Trophoblast cell (in vitro differentiated cells and primary cell): Measurements from ENCODE around the gene TXNRD3.

Experiments
- DNase-seq, 2 donors: peaks; one replicate each; pipeline ENCODE4 v3.0.0-alpha.2; 2016
- H2AFZ ChIP-seq: 2 replicates; pipeline ENCODE4 v1.6.1; 2013; ENCODE audit warnings: low read length, moderate library complexity, mild to moderate bottlenecking; ENCODE audit not compliant: insufficient read depth, poor library complexity
- H2AK5ac ChIP-seq: 2 replicates; pipeline ENCODE4 v1.6.1; 2013; ENCODE audit warnings: mild to moderate bottlenecking, low read length
- H2BK120ac ChIP-seq: 2 replicates; pipeline ENCODE4 v1.6.1; 2013; ENCODE audit warnings: low read length, mild to moderate bottlenecking, moderate library complexity; ENCODE audit not compliant: insufficient read depth, poor library complexity
- H2BK12ac ChIP-seq: 2 replicates; pipeline ENCODE4 v1.6.1; 2013; ENCODE audit warnings: mild to moderate bottlenecking, low read length, moderate library complexity
- H2BK5ac ChIP-seq: 2 replicates; pipeline ENCODE4 v1.6.1; 2013; ENCODE audit warnings: low read length, low read depth, moderate library complexity, mild to moderate bottlenecking; ENCODE audit not compliant: poor library complexity
- H3K14ac ChIP-seq: 2 replicates; pipeline ENCODE4 v1.6.1; 2013; ENCODE audit warnings: mild to moderate bottlenecking, low read length
- H3K18ac ChIP-seq: 2 replicates; pipeline ENCODE4 v1.6.1; 2013; ENCODE audit warnings: mild to moderate bottlenecking, low read length
- H3K23ac ChIP-seq: 2 replicates; pipeline ENCODE4 v1.6.1; 2013; ENCODE audit warnings: low read length
- H3K27ac ChIP-seq: 2 replicates; pipeline ENCODE4 v1.5.1; 2013; ENCODE audit warnings: low read depth, mild to moderate bottlenecking, inconsistent platforms, low read length, moderate library complexity
- H3K27me3 ChIP-seq: 2 replicates; pipeline ENCODE4 v1.6.1; 2013; ENCODE audit warnings: inconsistent platforms, mild to moderate bottlenecking, low read length, moderate library complexity; ENCODE audit not compliant: insufficient read depth
- H3K36me3 ChIP-seq, 2 experiments: 1 replicate in 1 of 2; 2 replicates in 1 of 2; pipeline ENCODE4 v1.6.1; 2013; ENCODE audit warnings: low read length in 2 of 2, mild to moderate bottlenecking in 2 of 2, moderate library complexity in 1 of 2; ENCODE audit not compliant: insufficient read depth in 2 of 2, control insufficient read depth in 1 of 2
- H3K4ac ChIP-seq: 2 replicates; pipeline ENCODE4 v1.6.1; 2013; ENCODE audit warnings: low read depth, mild to moderate bottlenecking, low read length, moderate library complexity
- H3K4me1 ChIP-seq, 2 experiments: 1 replicate in 1 of 2; 2 replicates in 1 of 2; pipeline ENCODE4 v1.6.1; 2013; ENCODE audit warnings: low read length in 2 of 2, mild to moderate bottlenecking in 2 of 2, moderate library complexity in 1 of 2; ENCODE audit not compliant: insufficient read depth in 2 of 2, control insufficient read depth in 1 of 2
- H3K4me2 ChIP-seq: 2 replicates; pipeline ENCODE4 v1.6.1; 2013; ENCODE audit warnings: inconsistent platforms, mild to moderate bottlenecking, low read length, moderate library complexity
- H3K4me3 ChIP-seq: 2 replicates; pipeline ENCODE4 v1.5.1; 2013; ENCODE audit warnings: mild to moderate bottlenecking, low read depth, low read length, inconsistent platforms
- H3K79me1 ChIP-seq: one replicate; pipeline ENCODE4 v1.6.1; 2013; ENCODE audit warnings: low read length
- H3K79me2 ChIP-seq: 2 replicates; pipeline ENCODE4 v1.6.1; 2013; ENCODE audit warnings: low read length, mild to moderate bottlenecking; ENCODE audit not compliant: control insufficient read depth, insufficient read depth, poor library complexity
- H3K9ac ChIP-seq: 2 replicates; pipeline ENCODE4 v1.6.1; 2013; ENCODE audit warnings: mild to moderate bottlenecking, low read length
- H3K9me3 ChIP-seq: 2 replicates; pipeline ENCODE4 v1.6.1; 2013; ENCODE audit warnings: low read depth, mild to moderate bottlenecking, control low read depth, inconsistent platforms, low read length; ENCODE audit not compliant: insufficient read depth
- H4K12ac ChIP-seq: 2 replicates; pipeline ENCODE4 v1.6.1; 2013; ENCODE audit warnings: low read depth, mild to moderate bottlenecking, low read length, moderate library complexity
- H4K8ac ChIP-seq: 2 replicates; pipeline ENCODE4 v1.6.1; 2013; ENCODE audit warnings: low read depth, mild to moderate bottlenecking, low read length, moderate library complexity
- H4K91ac ChIP-seq: one replicate; pipeline ENCODE4 v1.6.1; 2013; ENCODE audit warnings: low read depth, mild to moderate bottlenecking, low read length, moderate library complexity
- WGBS: extraction: QIAGEN DNeasy Blood & Tissue Kit; methylation state at CpG from one replicate; pipeline ENCODE4 v1.1.7; 2013; ENCODE audit warnings: missing lambda C conversion rate; ENCODE audit not compliant: insufficient read length, insufficient coverage; ENCODE audit errors: extremely low coverage; 5-methylcytosine and 5-hydroxymethylcytosine counted together

Gene TXNRD3

DNA sequence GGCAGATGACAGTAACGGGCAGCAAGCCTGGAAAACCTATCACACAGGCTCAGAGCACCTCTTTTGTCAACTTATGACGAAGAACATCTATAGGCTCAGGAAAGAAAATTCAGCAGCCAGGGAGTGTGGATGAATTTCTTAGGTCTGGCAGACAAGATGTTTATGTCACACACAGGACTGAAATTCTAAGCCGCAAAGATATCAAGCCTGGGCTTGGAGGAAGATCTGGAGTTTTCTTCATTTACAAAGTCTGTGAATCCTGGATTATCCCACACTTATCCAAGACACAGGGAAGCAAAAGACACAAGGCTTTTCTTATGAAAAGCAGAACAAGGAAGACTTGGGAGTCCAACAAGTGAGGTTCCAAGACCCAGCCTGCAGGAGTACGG lies 25.7 kb upstream of the TXNRD3 start:
- Histone ChIP-seq H3K14ac (no peak overlapping the region), H3K79me2 (no peaks in the 10 kb centered on the region), H3K4me3 (no peak overlapping the region), H4K12ac (no peak overlapping the region), H3K23ac (no peak overlapping the region), H2BK5ac (no peak overlapping the region), H4K91ac (no peak overlapping the region), H3K4me2 (no peak overlapping the region), H3K4ac (no peak overlapping the region), H2BK12ac (no peak overlapping the region), H3K4me1 (peaks cover 3 to 4% of the 10 kb centered on the region in 2 experiments), H3K18ac (no peak overlapping the region), H2AK5ac (no peak overlapping the region), H3K27me3 (no peaks in the 10 kb centered on the region), H4K8ac (no peak overlapping the region), H3K9ac (no peak overlapping the region), H3K9me3 (no peaks in the 10 kb centered on the region), H2AFZ (no peak overlapping the region), H3K36me3 (no peaks in the 10 kb centered on the region), H3K27ac (no peak overlapping the region), H3K79me1 (no peaks in the 10 kb centered on the region), H2BK120ac (no peak overlapping the region)
- DNase-seq, result no peak
- WGBS, result no CpG with 5 or more reads among the region's 4 CpGs

DNA sequence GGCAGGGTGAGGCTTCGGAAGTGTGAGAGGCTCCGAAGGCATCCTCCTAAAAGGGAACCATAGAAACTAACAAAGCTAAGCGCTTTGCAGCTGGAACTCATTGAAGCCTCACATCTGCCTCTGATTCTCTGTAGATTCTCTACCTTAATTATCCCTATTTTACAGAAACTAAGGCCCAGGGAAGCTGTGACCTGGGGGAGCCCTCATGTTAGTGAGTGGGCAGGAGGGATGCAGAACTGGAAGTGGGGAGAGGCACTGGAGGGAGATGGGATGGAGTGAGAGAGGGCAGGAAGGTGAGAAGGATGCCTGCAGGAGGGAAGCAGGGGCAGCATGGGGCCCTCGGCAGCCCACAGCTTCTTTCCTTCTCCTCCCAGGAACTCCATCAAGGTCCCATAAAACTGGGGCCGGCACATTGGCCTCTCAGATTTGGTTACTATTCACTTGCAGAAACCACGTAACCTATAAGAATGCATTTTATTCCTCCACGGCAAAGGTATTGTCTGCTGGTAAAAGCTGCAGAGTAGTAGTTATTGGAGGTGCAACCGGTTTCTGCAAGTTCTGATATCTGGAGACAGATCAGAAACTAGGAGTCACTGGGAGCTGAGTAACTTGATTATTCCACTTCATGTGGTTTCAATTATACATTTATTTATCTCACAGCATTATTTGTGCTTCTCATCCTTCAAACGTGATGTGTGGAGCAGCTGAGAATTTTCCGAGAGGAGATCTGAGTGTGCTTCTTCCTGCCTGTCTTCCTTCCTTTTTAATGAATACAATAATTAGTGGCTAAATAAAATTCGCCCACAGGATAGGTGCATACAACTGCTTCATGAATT lies 25.1 kb upstream of the TXNRD3 start:
- Histone ChIP-seq H2AFZ (no peak overlapping the region), H3K18ac (no peak overlapping the region), H3K4me2 (no peak overlapping the region), H2BK12ac (no peak overlapping the region), H3K23ac (no peak overlapping the region), H3K79me1 (no peaks in the 10 kb centered on the region), H4K91ac (no peak overlapping the region), H3K4ac (no peak overlapping the region), H2AK5ac (no peak overlapping the region), H2BK5ac (no peak overlapping the region), H3K79me2 (no peaks in the 10 kb centered on the region), H3K14ac (no peak overlapping the region), H4K8ac (no peak overlapping the region), H3K9me3 (no peaks in the 10 kb centered on the region), H3K27ac (no peak overlapping the region), H4K12ac (no peak overlapping the region), H2BK120ac (no peak overlapping the region), H3K4me1 (peaks cover 3 to 4% of the 10 kb centered on the region in 2 experiments), H3K4me3 (no peak overlapping the region), H3K36me3 (no peaks in the 10 kb centered on the region), H3K27me3 (no peaks in the 10 kb centered on the region), H3K9ac (no peak overlapping the region)
- no CpG with 5 or more reads among the region's 11 CpGs for WGBS
- DNase-seq, result no peak

DNA sequence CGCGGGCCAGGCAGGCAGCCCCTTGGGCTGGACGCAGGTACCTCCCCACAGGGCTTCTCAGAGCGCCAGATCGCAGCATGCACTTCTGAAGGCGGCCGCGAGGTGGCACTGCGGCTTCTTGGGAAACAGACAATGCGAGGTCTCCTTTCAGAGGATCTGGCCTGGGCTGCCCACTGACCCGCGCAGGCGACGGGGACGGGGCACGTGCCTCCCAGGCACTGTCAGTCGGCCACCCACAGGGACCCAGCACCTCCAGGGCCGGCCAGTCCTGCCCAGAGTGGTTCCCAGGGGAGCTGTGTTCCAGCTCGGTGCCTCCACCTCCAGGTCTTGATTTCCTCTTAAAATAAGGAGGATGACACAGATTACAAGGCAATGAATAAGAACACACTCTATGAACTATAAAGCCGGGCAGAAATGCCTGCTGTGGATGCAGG lies 24.4 kb upstream of the TXNRD3 start:
- no peak overlapping the region for H2AK5ac ChIP-seq
- no peaks in the 10 kb centered on the region for H3K9me3 ChIP-seq
- no peak overlapping the region for H3K27ac ChIP-seq
- no peaks in the 10 kb centered on the region for H3K79me2 ChIP-seq
- peaks cover 3 to 4% of the 10 kb centered on the region in 2 experiments for H3K4me1 ChIP-seq
- no peak overlapping the region for H3K4me2 ChIP-seq
- H4K12ac ChIP-seq, result no peak overlapping the region
- H2AFZ ChIP-seq, result no peak overlapping the region
- H3K14ac ChIP-seq, result no peak overlapping the region
- no peak overlapping the region for H3K23ac ChIP-seq
- H3K4ac ChIP-seq, result no peak overlapping the region
- no peak overlapping the region for H3K9ac ChIP-seq
- H3K36me3 ChIP-seq, result no peaks in the 10 kb centered on the region
- H3K4me3 ChIP-seq, result no peak overlapping the region
- H2BK120ac ChIP-seq, result no peak overlapping the region
- peak; percentile 73 to 91 for DNase-seq
- H4K8ac ChIP-seq, result no peak overlapping the region
- H2BK5ac ChIP-seq, result no peak overlapping the region
- H3K27me3 ChIP-seq, result no peaks in the 10 kb centered on the region
- no CpG with 5 or more reads among the region's 20 CpGs for WGBS
- H4K91ac ChIP-seq, result no peak overlapping the region
- no peak overlapping the region for H3K18ac ChIP-seq
- no peaks in the 10 kb centered on the region for H3K79me1 ChIP-seq
- no peak overlapping the region for H2BK12ac ChIP-seq

DNA sequence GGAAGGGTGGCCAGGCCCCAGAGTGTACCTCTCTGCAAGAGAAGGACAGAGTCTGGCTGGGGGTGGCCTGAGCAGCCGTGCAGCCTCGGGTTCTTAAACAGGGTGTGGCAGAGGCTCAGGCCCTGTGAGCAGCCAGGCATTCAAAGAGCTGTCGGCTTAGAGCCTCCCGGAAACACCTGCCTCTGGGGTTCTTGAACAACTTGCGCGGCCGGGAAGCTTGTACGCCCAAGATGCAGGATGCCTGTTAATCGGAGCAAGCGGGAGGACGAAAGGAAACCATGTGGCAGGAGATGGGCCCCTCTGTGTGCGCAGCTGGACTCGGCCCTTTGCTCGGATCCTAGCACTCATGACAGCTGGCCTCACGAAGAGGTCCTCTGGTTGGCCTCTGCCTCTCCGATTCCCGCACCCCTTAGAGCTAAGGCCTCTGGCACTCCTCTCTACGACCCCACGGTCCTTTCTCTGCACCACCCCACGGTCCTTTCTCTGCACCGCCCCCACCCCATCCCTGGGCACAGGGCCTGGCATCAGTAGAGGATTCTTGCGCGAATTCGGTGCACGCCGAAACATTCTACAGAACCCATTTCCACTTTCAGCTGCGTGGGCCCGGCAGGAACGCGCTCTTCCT lies 23.9 kb upstream of the TXNRD3 start:
- Histone ChIP-seq H3K4ac (no peak overlapping the region), H3K9me3 (no peaks in the 10 kb centered on the region), H3K9ac (no peak overlapping the region), H3K4me2 (no peak overlapping the region), H2BK5ac (no peak overlapping the region), H3K14ac (no peak overlapping the region), H3K79me1 (no peaks in the 10 kb centered on the region), H2AFZ (no peak overlapping the region), H3K4me3 (no peak overlapping the region), H3K27me3 (no peaks in the 10 kb centered on the region), H3K79me2 (no peaks in the 10 kb centered on the region), H4K91ac (no peak overlapping the region), H3K4me1 (peaks cover 3 to 4% of the 10 kb centered on the region in 2 experiments), H4K8ac (no peak overlapping the region), H2AK5ac (no peak overlapping the region), H2BK12ac (no peak overlapping the region), H4K12ac (no peak overlapping the region), H3K36me3 (no peaks in the 10 kb centered on the region), H3K18ac (no peak overlapping the region), H2BK120ac (no peak overlapping the region), H3K27ac (no peak overlapping the region), H3K23ac (no peak overlapping the region)
- no peak for DNase-seq
- WGBS, result no CpG with 5 or more reads among the region's 30 CpGs
